Left lung (tissue), 10 donors: Measurements from ENCODE around the gene GORASP1. TPM values are rescaled to one million over a fixed set of nuclear protein-coding genes. Genes with fewer than 3 reads are reported as not detected.

Source experiments
- ATAC-seq: fragments of 200-7000 bp; cut with Tn5 transposase; one replicate; pipeline ENCODE4 v1.9.1; 2020; ENCODE audit warnings: moderate library complexity
- DNase-seq, 4 donors: peaks; one replicate each; pipeline ENCODE4 v3.0.0-alpha.2; 2013 to 2020
- H3K27ac ChIP-seq, 2 donors: fragments of 200-600 bp; sonication (generic) in 1 of 2; one replicate each; pipeline versions ENCODE4 v1.5.0 to v1.8.0; 2020 to 2021
- H3K27me3 ChIP-seq, 2 donors: fragments of 200-600 bp; sonication (generic) in 1 of 2; one replicate each; pipeline versions ENCODE4 v1.5.0 to v1.8.0; 2020 to 2021
- H3K36me3 ChIP-seq, 2 donors: fragments of 200-600 bp; sonication (generic) in 1 of 2; one replicate each; pipeline versions ENCODE4 v1.5.0 to v1.8.0; 2020 to 2021
- H3K4me1 ChIP-seq, 2 donors: fragments of 200-600 bp; one replicate each; pipeline ENCODE4 v1.8.0; 2021
- H3K4me3 ChIP-seq, 2 donors: fragments of 200-600 bp; sonication (generic) in 1 of 2; one replicate each; pipeline versions ENCODE4 v1.5.0 to v1.8.0; 2020 to 2021; ENCODE audit warnings: mild to moderate bottlenecking in 1 of 2
- H3K9me3 ChIP-seq, 2 donors: fragments of 200-600 bp; sonication (generic) in 1 of 2; one replicate each; pipeline versions ENCODE4 v1.5.0 to v1.8.0; 2020 to 2021
- intact Hi-C, 2 donors: fragments of 100-400 bp; cut with DNase I; formaldehyde crosslinking; loops; one replicate each; pipeline versions ENCODE4 v1.11.2 to v1.14.2; 2022
- polyA plus RNA-seq, 6 donors: library from polyadenylated mRNA; unstranded; fragments of 120-200 nt; gene quantifications; one replicate each; pipeline ENCODE4 v1.2.1, GENCODE V29; 2013; ENCODE audit not compliant: insufficient read length in 6 of 6
- total RNA-seq, 2 donors: library from RNA; stranded (reverse); fragmentation: NEBNext Ultra II Directional; extraction: Animal tissue kit (Norgen Biotek cat#: 25700); gene quantifications; one replicate each; pipeline ENCODE4 v1.2.1, GENCODE V29; 2021
- TF ChIP-seq, protein P1 (sequence below), 2 donors: fragments of 200-600 bp; sonication (generic) in 1 of 2; IDR thresholded peaks; one replicate each; pipeline versions ENCODE4 v1.5.0 to v1.8.0; 2021; ENCODE audit warnings: antibody characterized with exemption in 2 of 2
- donor health status: DM: no; HTN: yes; CAD: no.
- donor health status: DM: no; HTN: no; CAD: no.

Gene GORASP1
- total and polyA plus RNA-seq, 8 donors: 57.9 to 73.9 (median 62.8) TPM

GRCh38 chr3:39118931-39119660, 11.7 kb upstream of the GORASP1 start:
- intact Hi-C loops: no loop called here
- ATAC-seq: no peak
- H3K4me1 ChIP-seq: no peaks in the 10 kb centered on the region
- TF ChIP-seq, protein P1, sequence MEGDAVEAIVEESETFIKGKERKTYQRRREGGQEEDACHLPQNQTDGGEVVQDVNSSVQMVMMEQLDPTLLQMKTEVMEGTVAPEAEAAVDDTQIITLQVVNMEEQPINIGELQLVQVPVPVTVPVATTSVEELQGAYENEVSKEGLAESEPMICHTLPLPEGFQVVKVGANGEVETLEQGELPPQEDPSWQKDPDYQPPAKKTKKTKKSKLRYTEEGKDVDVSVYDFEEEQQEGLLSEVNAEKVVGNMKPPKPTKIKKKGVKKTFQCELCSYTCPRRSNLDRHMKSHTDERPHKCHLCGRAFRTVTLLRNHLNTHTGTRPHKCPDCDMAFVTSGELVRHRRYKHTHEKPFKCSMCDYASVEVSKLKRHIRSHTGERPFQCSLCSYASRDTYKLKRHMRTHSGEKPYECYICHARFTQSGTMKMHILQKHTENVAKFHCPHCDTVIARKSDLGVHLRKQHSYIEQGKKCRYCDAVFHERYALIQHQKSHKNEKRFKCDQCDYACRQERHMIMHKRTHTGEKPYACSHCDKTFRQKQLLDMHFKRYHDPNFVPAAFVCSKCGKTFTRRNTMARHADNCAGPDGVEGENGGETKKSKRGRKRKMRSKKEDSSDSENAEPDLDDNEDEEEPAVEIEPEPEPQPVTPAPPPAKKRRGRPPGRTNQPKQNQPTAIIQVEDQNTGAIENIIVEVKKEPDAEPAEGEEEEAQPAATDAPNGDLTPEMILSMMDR (IDR thresholded peaks at IDR 0.05): no peak
- no peak overlapping the region for H3K4me3 ChIP-seq
- H3K27me3 ChIP-seq: no peaks in the 10 kb centered on the region
- H3K36me3 ChIP-seq: peaks cover 0 to 18% of the 10 kb centered on the region in 2 donors
- no peak for DNase-seq
- H3K9me3 ChIP-seq: no peaks in the 10 kb centered on the region
- no peak overlapping the region for H3K27ac ChIP-seq

DNA sequence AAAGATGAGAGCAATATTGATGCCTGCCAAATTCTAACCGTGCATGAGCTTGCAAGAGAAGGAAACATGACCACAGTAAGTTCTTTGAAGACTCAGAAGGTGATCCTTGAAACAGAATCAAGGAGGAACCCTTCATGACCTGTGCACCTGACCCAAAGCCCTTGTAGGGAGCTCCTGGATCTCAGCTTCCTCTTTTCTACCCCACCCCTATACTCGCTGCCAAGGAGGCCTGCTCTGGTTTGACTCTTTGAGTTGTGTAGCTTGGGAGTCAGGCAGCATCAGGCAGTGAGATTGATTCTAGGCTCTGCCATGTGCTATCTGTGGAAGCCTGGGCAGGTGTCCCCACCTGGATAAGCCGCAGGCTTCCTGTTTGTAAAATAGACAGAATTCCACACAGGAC, 10.7 kb upstream of the GORASP1 start:
- intact Hi-C loops: no loop called here

GRCh38 chr3:39115870-39116269, 8.4 kb upstream of the GORASP1 start:
- Histone ChIP-seq H3K27ac (no peak overlapping the region), H3K36me3 (peaks cover 0 to 18% of the 10 kb centered on the region in 2 donors), H3K4me1 (no peaks in the 10 kb centered on the region), H3K9me3 (no peaks in the 10 kb centered on the region), H3K4me3 (no peak overlapping the region), H3K27me3 (no peaks in the 10 kb centered on the region)
- ATAC-seq (no peak), DNase-seq (no peak)
- intact Hi-C loops: no loop called here
- TF ChIP-seq, protein P1 (IDR thresholded peaks at IDR 0.05): no peak

More for the DNA sequence above, 10.7 kb upstream of the GORASP1 start:
- Histone ChIP-seq H3K4me3 (no peak overlapping the region), H3K27me3 (no peaks in the 10 kb centered on the region), H3K36me3 (peaks cover 0 to 18% of the 10 kb centered on the region in 2 donors), H3K9me3 (no peaks in the 10 kb centered on the region), H3K27ac (no peak overlapping the region), H3K4me1 (no peaks in the 10 kb centered on the region)
- ATAC-seq (no peak), DNase-seq (no peak)
- TF ChIP-seq, protein P1 (IDR thresholded peaks at IDR 0.05): no peak

DNA sequence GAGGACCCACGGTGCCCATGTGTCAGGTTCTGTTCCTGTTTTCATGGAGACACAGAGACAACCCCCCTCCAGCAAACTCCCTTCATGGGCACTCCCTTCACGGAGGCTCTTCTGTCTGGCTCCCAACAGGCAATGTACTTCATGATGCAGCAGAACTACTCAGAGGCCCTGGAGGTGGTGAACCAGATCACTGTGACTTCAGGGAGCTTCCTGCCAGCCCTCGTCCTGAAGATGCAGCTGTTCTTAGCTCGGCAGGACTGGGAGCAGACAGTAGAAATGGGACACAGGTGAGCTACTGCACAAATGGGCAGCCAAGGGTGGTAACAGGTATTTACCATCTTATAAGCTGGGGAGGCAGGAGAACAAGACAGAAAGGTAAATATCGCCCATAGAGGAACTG, 7.0 kb upstream of the GORASP1 start:
- intact Hi-C loops: no loop called here
- H3K4me1 ChIP-seq: no peaks in the 10 kb centered on the region
- H3K27me3 ChIP-seq: no peaks in the 10 kb centered on the region
- peaks cover 0 to 18% of the 10 kb centered on the region in 2 donors for H3K36me3 ChIP-seq
- H3K9me3 ChIP-seq: no peaks in the 10 kb centered on the region
- TF ChIP-seq, protein P1 (IDR thresholded peaks at IDR 0.05): no peak
- no peak for DNase-seq
- no peak overlapping the region for H3K27ac ChIP-seq
- no peak for ATAC-seq
- H3K4me3 ChIP-seq: no peak overlapping the region

GRCh38 chr3:39113291-39113690, 5.9 kb upstream of the GORASP1 start:
- Histone ChIP-seq H3K36me3 (peaks cover 0 to 11% of the 10 kb centered on the region in 2 donors), H3K9me3 (no peaks in the 10 kb centered on the region), H3K4me3 (no peak overlapping the region), H3K27ac (no peak overlapping the region), H3K27me3 (no peaks in the 10 kb centered on the region), H3K4me1 (peaks cover under 1 to 9% of the 10 kb centered on the region in 2 donors)
- TF ChIP-seq, protein P1 (IDR thresholded peaks at IDR 0.05): no peak
- ATAC-seq (no peak), DNase-seq (no peak)
- intact Hi-C loops: no loop called here
